ENCODE measurements around the gene CRISP1. TPM values are rescaled to one million over a fixed set of nuclear protein-coding genes. Genes with fewer than 3 reads are reported as not detected.

The CRISP1 gene
- total and polyA plus RNA-seq, 2 of the 8 experiments (the other 6 are each of a cell fraction or from before 2014, with no cell fraction given) = not detected

DNA sequence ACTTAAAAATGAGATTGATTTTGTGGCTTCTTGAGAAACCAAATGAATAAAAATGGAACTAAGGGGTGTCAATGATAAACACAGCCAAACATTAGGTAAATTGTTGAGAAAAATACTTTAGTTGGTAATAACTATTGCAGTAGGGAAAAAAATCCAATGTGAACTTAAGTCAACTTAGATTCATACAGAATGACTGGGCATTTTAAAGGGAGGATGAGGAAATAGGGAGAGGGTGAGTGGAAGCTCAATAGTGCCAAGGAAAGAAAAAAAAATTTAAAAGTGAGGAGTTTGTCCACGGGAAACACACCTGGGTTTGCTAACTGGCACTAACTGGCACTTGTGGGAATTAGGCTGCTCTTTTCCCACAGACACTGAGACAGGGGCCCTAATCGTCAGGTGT is 53.1 kb downstream of the CRISP1 start (continued):
- no peak for TF ChIP-seq ZNF274 (IDR thresholded peaks at IDR 0.05; ENCODE audit: borderline replicate concordance, extremely low read depth, low read length)
- TF ChIP-seq GTF2F1 (IDR thresholded peaks at IDR 0.05; ENCODE audit: borderline replicate concordance, low read depth, low read length) = no peak
- no peak for TF ChIP-seq CBX8 (IDR thresholded peaks at IDR 0.05; ENCODE audit: borderline replicate concordance, low read depth, low read length)
- TF ChIP-seq, protein P1, sequence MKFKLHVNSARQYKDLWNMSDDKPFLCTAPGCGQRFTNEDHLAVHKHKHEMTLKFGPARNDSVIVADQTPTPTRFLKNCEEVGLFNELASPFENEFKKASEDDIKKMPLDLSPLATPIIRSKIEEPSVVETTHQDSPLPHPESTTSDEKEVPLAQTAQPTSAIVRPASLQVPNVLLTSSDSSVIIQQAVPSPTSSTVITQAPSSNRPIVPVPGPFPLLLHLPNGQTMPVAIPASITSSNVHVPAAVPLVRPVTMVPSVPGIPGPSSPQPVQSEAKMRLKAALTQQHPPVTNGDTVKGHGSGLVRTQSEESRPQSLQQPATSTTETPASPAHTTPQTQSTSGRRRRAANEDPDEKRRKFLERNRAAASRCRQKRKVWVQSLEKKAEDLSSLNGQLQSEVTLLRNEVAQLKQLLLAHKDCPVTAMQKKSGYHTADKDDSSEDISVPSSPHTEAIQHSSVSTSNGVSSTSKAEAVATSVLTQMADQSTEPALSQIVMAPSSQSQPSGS (IDR thresholded peaks at IDR 0.05; ENCODE audit: low read length) = no peak
- TF ChIP-seq GABPA (IDR thresholded peaks at IDR 0.05; ENCODE audit: borderline replicate concordance, insufficient read depth, low read length) = no peak

Data from H1 (cell line).